Measurements from ENCODE around the gene CNTN6.

DNA sequence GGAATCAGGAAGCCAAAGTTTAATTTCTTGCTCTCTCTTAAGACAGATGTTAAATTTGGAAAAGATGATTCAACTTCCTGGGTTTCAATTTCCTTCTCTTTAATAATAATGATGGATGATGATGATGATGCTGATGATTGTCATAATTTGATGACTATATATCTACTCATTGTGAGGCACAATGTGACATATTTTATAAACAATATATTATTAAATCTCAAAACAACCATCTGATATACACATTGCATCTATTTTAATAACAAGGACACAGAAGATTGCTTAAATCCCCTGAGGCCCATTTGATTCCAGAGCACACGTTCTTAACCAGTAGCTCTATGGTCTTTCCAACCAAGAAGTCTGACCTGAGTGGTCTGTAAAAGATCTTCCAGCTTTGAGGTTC lies 124.0 kb downstream of the CNTN6 start:
- TF ChIP-seq, protein P1, sequence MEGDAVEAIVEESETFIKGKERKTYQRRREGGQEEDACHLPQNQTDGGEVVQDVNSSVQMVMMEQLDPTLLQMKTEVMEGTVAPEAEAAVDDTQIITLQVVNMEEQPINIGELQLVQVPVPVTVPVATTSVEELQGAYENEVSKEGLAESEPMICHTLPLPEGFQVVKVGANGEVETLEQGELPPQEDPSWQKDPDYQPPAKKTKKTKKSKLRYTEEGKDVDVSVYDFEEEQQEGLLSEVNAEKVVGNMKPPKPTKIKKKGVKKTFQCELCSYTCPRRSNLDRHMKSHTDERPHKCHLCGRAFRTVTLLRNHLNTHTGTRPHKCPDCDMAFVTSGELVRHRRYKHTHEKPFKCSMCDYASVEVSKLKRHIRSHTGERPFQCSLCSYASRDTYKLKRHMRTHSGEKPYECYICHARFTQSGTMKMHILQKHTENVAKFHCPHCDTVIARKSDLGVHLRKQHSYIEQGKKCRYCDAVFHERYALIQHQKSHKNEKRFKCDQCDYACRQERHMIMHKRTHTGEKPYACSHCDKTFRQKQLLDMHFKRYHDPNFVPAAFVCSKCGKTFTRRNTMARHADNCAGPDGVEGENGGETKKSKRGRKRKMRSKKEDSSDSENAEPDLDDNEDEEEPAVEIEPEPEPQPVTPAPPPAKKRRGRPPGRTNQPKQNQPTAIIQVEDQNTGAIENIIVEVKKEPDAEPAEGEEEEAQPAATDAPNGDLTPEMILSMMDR (IDR thresholded peaks at IDR 0.05): no peak
- TF ChIP-seq POLR2AphosphoS5 (IDR thresholded peaks at IDR 0.05; ENCODE audit: insufficient read depth in 1 of 2, low read depth in 1 of 2): no peak

All from vagina (tissue), 2 donors.